NCI-H2081 (cell line): Measurements from ENCODE around the gene ATR.
"Not testable (repeated sequence)": the region's sequence is repeated elsewhere in the genome, so short reads cannot be mapped to it uniquely, and the experiment has no call there.

ENCODE experiments used
- DNase-seq, 2 experiments: peaks; one replicate each; lab custom pipeline; 2025; lab: John Stamatoyannopoulos, UW

ATR gene

DNA sequence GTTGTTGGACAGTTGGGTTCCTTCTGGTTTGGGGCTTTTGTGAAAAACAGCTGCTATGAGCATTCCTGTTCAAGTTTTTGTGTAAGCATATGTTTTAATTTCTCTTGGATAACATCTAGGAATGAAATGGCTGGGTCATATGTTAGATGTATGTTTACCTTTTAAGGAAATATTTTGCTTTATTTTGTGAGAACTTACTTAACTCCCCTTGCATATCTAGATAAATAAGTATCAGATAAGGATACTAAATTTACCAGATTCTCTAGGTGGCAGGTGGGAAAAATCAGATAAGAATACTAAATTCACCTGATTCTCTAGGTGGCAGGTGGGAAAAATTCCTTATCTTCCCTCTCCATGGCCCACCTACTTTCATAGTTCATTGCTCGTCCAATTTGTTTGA is 16.6 kb upstream of the ATR start:
- DNase-seq, result no peak

DNA sequence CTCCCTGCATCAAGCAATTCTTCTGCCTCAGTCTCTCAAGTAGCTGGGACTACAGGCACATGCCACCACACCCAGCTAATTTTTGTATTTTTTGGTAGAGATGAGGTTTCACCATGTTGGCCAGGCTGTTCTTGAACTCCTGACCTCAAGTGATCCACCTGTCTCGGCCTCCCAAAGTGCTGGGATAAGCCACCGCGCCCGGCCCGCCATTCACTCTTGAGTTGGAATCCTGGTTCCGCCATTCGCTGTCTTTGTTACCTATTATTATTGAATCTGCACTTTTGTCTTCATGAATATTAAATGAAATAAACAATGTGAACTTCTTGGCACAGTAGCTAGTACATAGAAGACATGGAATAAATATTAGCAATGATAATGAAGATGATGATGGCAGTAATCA is 13.7 kb upstream of the ATR start:
- not testable (repeated sequence) for DNase-seq

GRCh38 chr3:142588703-142589102 is 10.2 kb upstream of the ATR start:
- DNase-seq, result no peak

DNA sequence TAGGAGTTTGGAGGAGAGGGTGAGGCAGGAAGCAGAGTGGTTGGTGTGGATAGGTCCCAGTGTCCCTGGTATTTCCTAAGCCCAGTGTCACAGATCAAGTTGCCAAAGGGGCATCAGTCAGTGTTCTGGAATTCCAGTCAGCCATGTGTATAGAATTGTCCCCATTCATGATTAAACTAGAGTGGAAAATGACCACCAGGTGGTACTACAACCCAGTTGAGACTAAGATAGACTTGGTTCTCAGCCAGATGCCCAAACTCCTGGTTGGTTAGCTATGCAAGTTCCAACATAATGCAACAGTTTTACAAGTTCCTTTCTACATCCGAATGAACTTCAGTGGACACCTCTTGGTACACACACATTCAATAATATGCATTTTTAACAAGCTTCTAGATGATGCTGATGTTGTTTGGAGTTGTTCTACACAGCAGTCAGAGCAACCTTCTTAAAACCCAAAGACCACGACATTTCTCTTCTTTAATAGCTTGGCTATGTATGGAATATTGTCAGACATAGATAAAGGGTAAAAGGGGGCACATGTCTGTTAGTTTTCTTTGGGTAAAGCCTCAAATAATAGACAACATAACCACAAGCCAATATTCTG is 8.4 kb upstream of the ATR start:
- peak; percentile 81 to 82 for DNase-seq

- DNase-seq, result not testable (repeated sequence)
These were observed 2.5 kb upstream of the ATR start for GRCh38 chr3:142581070-142581469.

- no peak for DNase-seq
These were observed 1.5 kb upstream of the ATR start for GRCh38 chr3:142580061-142580423.

DNA sequence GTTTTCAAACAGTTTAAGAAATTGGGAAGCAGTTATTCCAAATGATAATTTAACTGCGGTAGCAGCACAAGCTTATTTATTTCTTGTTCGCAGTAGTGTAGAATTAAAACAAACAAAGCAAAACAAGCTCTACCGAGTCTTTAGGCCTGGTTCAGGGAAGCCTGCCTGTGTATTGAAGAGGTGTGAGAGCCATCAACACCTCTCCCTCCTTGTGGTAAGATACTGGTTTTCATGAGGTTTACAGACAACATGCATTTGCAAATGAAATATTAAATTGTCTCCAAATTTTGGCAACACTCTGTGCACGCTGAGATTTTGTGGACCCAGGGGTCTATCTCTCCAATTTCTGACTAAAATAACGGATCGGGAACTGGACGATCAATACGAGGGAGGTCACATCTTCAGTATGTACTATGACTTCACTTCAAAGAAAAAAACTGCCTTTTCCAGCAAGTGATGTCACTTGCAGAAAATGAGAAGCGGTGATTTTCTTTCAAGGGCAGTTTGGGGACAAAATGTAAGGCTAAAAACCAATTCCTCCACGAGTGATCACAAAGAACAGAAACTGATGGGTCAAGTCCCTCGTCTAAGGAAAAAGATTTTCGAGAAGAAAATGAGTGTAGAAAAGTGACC is 721 bp downstream of the ATR start:
- DNase-seq, result peak in 1 of 2 experiments; percentile 21

DNA sequence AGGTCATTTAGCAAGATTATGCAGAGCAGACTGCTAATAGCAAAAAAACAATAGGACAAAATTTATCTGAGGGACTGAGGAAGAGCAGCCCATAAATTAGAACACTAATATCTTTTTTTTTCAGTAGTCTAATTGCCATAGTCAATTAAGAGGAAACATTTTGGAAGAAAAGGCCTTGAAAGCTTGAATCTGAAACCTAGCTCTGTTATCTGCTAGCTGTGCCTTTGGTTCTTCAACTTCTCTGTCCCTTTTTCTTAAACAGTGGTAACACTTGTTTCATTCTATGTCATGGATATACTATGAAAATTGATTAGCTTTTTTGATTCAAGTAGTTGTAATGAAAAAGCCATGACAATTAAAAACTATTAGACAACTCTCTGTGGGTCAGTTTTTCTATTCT is 1.7 kb downstream of the ATR start:
- no peak for DNase-seq

DNA sequence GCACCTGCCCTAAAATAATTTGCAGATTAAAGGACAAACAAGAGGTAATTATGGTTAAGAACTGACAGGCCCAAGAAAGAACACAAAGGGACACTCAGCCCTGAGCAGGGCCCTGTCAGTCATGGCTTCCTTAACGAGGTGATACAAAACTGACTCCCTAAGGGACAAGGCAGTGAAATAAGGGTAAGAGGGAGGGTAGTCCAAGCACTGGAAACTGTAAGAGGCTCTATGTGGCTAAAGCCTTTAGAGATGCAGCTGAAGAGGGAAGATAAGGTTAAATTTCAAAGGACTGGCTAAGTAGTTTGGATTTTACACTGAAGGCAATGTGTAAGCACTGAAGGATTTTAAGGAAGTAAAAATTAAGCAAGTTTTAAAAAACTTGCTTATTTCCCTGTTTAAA is 3.9 kb downstream of the ATR start:
- DNase-seq, result no peak

DNA sequence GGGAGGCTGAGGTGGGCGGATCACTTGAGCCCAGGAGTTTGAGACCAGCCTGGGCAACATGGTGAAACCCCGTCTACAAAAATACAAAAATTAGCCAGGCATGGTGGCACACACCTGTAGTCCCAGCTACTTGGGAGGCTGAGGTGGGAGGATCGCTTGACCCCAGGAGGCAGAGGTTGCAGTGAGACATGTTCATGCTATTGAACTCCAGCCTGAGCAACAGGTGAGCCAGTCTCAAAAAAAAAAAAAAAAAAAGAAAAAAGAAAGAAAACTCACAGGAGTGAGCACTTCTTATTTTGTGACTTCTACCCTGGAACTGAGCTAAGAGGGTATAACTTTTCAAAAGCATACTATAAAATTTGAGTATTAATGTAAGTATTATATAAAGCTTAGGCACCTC is 4.3 kb downstream of the ATR start:
- not testable (repeated sequence) for DNase-seq

DNA sequence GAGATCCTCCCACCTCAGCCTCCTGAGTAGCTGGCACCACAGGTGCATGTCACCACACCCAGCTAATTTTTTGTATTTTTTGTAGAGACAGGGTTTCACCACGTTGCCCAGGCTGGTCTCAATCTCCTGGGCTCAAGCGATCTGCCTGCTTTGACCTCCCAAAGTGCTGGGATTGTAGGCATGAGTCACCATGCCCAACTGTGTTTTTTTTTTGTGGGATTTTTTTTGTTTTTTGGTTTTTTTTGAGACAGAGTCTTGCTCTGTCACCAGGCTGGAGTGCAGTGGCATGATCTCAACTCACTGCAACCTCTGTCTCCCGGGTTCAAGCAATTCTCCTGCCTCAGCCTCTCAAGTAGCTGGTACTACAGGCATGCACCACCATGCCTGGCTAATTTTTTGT is 9.1 kb downstream of the ATR start:
- not testable (repeated sequence) for DNase-seq

GRCh38 chr3:142568393-142569017 is 10.0 kb downstream of the ATR start:
- no peak for DNase-seq

GRCh38 chr3:142566096-142566495 is 12.4 kb downstream of the ATR start:
- no peak for DNase-seq

DNA sequence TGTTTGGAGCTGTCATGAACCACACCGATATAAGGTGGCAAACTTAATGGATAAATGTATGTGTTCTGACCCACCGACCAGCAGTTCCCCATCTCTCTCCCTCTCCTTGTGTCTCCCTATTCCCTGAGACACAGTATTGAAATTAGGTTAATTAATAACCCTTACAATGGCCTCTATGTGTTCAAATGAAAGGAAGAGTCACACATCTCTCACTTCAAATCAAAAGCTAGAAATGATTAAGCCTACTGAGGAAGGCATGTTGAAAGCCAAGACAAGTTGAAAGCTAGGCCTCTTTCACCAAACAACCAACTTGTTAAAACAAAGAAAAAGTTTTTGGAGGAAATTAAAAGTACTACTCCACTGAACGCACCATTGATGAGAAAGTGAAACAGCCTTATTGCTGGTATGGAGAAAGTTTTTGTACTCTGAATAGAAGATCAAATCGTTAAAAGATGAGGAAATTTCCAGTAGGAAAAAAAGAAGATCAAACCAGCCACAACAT is 15.0 kb downstream of the ATR start:
- DNase-seq, result no peak

- no peak for DNase-seq
These were observed 18.4 kb downstream of the ATR start for GRCh38 chr3:142560118-142560517.

GRCh38 chr3:142553741-142554140 is 24.8 kb downstream of the ATR start:
- DNase-seq, result no peak

DNA sequence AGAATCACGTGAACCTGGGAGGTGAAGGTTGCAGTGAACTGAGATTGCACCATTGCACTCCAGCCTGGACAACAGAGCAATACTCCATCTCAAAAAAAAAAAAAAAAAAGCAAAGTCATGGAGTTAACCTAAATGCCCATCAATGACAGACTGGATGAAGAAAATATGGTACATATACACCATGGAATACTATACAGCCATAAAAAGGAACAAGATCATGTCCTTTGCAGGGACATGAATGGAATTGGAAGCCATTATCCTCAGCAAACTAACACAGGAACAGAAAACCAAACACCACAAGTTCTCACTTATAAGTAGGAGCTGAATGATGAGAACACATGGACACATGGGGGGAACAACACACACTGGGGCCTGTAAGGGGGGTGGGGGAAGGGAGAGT is 26.0 kb downstream of the ATR start:
- DNase-seq, result not testable (repeated sequence)

DNA sequence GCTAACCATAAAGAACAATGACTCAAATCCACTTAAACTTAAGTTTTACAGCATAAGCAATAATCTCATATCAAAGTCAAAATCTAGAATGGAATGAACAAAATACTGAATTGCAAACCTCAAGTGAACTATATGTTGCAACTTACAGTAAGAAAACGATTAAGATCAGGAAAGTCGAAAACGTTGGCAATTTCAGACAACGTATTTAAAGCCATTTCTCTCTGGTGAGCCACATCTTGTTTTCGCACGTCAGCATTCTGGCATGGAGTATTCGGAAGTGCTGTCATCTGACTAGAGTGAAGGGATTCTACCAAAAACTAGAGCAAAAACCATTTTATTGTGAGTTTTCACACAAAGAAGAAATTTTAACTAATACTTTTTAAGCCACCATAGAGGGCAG is 28.5 kb downstream of the ATR start:
- DNase-seq, result no peak

DNA sequence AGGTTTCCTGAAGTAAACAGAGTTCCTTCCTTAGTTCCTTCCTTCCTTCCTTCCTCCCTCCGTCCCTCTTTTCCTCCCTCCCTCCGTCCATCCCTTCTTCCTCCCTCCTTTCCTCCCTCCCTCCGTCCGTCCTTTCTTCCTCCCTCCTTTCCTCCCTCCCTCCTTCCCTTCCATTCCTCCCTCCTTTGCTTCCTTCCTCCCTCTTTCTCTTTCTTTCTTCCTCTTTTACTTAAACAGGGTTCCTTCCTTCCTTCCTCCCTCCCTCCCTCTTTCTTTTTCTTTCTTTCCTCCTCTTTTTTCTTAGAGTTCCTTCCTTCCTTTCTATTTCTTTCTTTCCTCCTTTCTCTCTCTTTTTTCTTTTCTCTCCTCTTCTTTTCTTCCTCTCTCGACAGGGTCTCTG is 35.2 kb downstream of the ATR start:
- no peak for DNase-seq

GRCh38 chr3:142542054-142542453 is 36.5 kb downstream of the ATR start:
- no peak for DNase-seq

DNA sequence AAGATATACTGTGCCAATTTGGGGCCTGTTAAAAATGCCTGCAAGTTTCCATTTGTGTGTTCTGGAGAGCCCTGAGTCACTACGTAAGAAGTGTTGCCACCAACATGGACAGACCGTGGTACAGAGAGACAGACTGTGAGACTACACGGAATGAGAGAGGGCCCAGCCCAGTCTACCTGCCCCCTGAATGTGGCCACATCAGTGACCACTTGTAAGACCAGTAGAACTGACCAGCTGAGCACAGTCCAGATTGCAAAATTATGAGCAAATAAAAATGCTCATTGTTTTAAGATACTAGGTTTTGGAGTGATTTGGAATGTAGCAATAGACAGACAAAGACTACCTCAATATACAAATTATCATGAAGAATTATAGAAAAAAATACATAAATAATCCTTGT is 42.0 kb downstream of the ATR start:
- DNase-seq, result no peak

- no peak for DNase-seq
These were observed 44.0 kb downstream of the ATR start for GRCh38 chr3:142534543-142534942.

DNA sequence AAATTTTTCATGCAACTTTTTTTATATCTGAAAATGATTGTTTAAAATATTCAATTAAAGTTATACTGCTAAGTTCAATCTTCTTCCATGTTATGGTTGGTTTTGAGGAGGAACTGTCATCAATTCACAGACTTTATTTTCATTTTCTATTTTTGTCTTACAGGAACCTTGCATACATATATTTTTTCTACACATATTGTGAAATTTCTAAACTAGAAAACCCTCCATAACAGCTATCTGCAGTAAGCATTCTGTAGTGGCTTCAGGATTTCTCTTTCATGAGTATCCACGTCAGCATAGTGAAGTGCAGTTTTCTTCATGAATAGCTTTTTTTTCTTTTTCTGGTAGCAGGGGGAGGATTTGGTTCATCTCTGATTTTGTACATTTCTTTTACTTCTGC is 48.2 kb downstream of the ATR start:
- DNase-seq, result no peak
